ENCODE results near the gene WWC2.
A peak's percentile ranks its signal among the peaks of the same experiment; 100 is the strongest.

Gene WWC2

DNA sequence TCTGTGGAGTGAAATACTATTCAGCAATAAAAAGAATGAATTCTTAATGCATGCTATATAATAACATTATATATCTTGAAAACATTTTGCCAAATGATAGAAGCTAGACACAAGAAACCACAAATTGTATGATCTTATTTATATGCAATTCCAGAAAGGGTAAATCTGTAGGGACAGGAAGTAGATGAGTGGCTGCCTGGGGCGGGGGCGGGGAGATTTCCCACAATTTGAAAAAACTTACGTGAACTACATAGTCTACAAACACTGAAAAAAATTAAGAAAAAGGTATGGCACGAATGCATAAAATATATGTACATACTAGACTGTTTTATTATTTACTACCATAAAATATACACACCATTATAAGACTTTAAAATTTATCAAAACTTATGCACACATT lies 81.6 kb downstream of the WWC2 start:
- TF ChIP-seq EGR1 (IDR thresholded peaks at IDR 0.05): no peak
- TF ChIP-seq CREB1 (IDR thresholded peaks at IDR 0.05; ENCODE audit: low read depth): no peak
- no peak for TF ChIP-seq NFIC (IDR thresholded peaks at IDR 0.05)
- no peak for TF ChIP-seq YY1 (IDR thresholded peaks at IDR 0.05; ENCODE audit: low read depth)
- no peak for TF ChIP-seq FOXM1 (IDR thresholded peaks at IDR 0.05; ENCODE audit: borderline replicate concordance, low read depth)
- TF ChIP-seq ZBTB7A (IDR thresholded peaks at IDR 0.05; ENCODE audit: low read depth): no peak
- TF ChIP-seq, protein P1, sequence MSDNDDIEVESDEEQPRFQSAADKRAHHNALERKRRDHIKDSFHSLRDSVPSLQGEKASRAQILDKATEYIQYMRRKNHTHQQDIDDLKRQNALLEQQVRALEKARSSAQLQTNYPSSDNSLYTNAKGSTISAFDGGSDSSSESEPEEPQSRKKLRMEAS (IDR thresholded peaks at IDR 0.05): no peak
- TF ChIP-seq, protein P2, sequence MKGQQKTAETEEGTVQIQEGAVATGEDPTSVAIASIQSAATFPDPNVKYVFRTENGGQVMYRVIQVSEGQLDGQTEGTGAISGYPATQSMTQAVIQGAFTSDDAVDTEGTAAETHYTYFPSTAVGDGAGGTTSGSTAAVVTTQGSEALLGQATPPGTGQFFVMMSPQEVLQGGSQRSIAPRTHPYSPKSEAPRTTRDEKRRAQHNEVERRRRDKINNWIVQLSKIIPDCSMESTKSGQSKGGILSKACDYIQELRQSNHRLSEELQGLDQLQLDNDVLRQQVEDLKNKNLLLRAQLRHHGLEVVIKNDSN (IDR thresholded peaks at IDR 0.05): no peak
- TF ChIP-seq TEAD4 (IDR thresholded peaks at IDR 0.05): no peak
- no peak for TF ChIP-seq TCF12 (IDR thresholded peaks at IDR 0.05; ENCODE audit: low read depth)
- TF ChIP-seq TAF1 (IDR thresholded peaks at IDR 0.05; ENCODE audit: low read depth): no peak

DNA sequence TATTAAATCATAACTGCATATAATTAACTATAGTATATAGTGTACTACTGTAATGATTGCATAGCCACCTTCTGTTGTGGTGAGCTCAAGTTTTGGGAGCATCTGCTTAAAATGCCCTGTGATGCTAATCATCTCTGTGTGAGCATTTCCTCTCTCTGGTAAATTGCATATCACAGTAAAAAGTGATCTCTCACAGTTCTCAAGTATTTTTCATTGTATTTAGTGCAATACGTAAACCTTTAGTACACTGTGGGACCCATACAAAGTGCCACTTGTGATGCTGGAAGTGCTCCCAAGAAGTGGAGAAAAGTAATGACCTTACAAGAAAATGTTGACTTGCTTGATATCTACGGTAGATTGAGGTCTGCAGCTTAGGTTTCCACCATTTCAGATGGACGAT lies 82.0 kb downstream of the WWC2 start:
- TF ChIP-seq TCF12 (IDR thresholded peaks at IDR 0.05; ENCODE audit: low read depth): no peak
- TF ChIP-seq, protein P1 (IDR thresholded peaks at IDR 0.05): no peak
- TF ChIP-seq TEAD4 (IDR thresholded peaks at IDR 0.05): no peak
- TF ChIP-seq TAF1 (IDR thresholded peaks at IDR 0.05; ENCODE audit: low read depth): no peak
- TF ChIP-seq CREB1 (IDR thresholded peaks at IDR 0.05; ENCODE audit: low read depth): no peak
- TF ChIP-seq YY1 (IDR thresholded peaks at IDR 0.05; ENCODE audit: low read depth): no peak
- TF ChIP-seq, protein P3, sequence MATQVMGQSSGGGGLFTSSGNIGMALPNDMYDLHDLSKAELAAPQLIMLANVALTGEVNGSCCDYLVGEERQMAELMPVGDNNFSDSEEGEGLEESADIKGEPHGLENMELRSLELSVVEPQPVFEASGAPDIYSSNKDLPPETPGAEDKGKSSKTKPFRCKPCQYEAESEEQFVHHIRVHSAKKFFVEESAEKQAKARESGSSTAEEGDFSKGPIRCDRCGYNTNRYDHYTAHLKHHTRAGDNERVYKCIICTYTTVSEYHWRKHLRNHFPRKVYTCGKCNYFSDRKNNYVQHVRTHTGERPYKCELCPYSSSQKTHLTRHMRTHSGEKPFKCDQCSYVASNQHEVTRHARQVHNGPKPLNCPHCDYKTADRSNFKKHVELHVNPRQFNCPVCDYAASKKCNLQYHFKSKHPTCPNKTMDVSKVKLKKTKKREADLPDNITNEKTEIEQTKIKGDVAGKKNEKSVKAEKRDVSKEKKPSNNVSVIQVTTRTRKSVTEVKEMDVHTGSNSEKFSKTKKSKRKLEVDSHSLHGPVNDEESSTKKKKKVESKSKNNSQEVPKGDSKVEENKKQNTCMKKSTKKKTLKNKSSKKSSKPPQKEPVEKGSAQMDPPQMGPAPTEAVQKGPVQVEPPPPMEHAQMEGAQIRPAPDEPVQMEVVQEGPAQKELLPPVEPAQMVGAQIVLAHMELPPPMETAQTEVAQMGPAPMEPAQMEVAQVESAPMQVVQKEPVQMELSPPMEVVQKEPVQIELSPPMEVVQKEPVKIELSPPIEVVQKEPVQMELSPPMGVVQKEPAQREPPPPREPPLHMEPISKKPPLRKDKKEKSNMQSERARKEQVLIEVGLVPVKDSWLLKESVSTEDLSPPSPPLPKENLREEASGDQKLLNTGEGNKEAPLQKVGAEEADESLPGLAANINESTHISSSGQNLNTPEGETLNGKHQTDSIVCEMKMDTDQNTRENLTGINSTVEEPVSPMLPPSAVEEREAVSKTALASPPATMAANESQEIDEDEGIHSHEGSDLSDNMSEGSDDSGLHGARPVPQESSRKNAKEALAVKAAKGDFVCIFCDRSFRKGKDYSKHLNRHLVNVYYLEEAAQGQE (IDR thresholded peaks at IDR 0.05; ENCODE audit: low read depth): no peak
- no peak for TF ChIP-seq FOXM1 (IDR thresholded peaks at IDR 0.05; ENCODE audit: borderline replicate concordance, low read depth)
- TF ChIP-seq, protein P2 (IDR thresholded peaks at IDR 0.05): no peak
- no peak for TF ChIP-seq EGR1 (IDR thresholded peaks at IDR 0.05)
- TF ChIP-seq ZBTB7A (IDR thresholded peaks at IDR 0.05; ENCODE audit: low read depth): no peak
- no peak for TF ChIP-seq NFIC (IDR thresholded peaks at IDR 0.05)
- TF ChIP-seq CEBPB (IDR thresholded peaks at IDR 0.05): no peak
- TF ChIP-seq RAD21 (IDR thresholded peaks at IDR 0.05; ENCODE audit: low read depth): no peak
- no peak for TF ChIP-seq EP300 (IDR thresholded peaks at IDR 0.05; ENCODE audit: borderline replicate concordance)

DNA sequence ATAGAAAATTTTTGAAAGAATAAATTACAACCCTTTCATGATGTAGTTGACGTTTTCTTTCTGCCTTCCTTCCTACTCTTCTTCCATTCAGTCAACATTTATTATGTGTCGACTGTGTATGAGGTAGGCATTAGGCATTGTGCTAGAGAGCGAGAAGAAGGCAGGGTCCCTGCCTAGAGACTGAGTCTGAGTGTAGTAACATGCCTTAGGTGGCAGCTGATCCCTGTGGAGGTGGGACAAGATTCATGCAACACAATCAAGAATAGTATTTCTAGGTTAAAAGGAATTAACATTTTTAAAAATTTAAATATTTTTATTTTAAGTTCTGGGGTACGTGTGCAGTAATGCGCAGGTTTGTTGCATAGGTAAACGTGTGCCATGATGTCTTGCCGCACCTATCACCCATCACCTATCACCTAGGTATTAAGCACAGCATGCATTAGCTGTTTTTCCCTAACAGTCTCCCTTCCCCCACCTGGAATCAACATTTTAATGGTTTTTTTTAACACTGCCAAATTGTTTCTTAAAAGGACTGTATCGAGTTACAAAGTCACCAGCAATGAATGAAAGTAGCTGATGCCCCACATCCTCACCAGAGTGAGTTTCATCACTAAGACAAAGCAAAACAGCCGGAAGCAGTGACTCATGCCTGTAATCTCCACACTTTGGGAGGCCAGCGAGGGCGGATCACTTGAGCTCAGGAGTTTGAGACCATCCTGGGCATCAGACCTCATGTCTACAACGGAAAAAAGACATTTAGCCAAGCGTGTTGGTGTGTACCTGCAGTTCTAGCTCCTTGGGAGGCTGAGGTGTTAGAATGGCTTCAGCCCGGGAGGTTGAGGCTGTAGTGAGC lies 84.0 kb downstream of the WWC2 start:
- TF ChIP-seq TCF12 (IDR thresholded peaks at IDR 0.05; ENCODE audit: low read depth) (peak; percentile 89), EP300 (IDR thresholded peaks at IDR 0.05; ENCODE audit: borderline replicate concordance) (peak; percentile 87), FOXM1 (IDR thresholded peaks at IDR 0.05; ENCODE audit: borderline replicate concordance, low read depth) (peak; percentile 35; the same call in 1 of the 2 replicates), RAD21 (IDR thresholded peaks at IDR 0.05; ENCODE audit: low read depth) (peak; percentile 26), CREB1 (IDR thresholded peaks at IDR 0.05; ENCODE audit: low read depth) (no peak), YY1 (IDR thresholded peaks at IDR 0.05; ENCODE audit: low read depth) (no peak), EGR1 (IDR thresholded peaks at IDR 0.05) (no peak), NFIC (IDR thresholded peaks at IDR 0.05) (peak; percentile 86), CEBPB (IDR thresholded peaks at IDR 0.05) (peak; percentile 90), ZBTB7A (IDR thresholded peaks at IDR 0.05; ENCODE audit: low read depth) (no peak), TEAD4 (IDR thresholded peaks at IDR 0.05) (peak; percentile 81), TAF1 (IDR thresholded peaks at IDR 0.05; ENCODE audit: low read depth) (no peak)
- TF ChIP-seq, protein P3 (IDR thresholded peaks at IDR 0.05; ENCODE audit: low read depth): no peak
- TF ChIP-seq, protein P1 (IDR thresholded peaks at IDR 0.05): peak; percentile 52
- TF ChIP-seq, protein P2 (IDR thresholded peaks at IDR 0.05): no peak

DNA sequence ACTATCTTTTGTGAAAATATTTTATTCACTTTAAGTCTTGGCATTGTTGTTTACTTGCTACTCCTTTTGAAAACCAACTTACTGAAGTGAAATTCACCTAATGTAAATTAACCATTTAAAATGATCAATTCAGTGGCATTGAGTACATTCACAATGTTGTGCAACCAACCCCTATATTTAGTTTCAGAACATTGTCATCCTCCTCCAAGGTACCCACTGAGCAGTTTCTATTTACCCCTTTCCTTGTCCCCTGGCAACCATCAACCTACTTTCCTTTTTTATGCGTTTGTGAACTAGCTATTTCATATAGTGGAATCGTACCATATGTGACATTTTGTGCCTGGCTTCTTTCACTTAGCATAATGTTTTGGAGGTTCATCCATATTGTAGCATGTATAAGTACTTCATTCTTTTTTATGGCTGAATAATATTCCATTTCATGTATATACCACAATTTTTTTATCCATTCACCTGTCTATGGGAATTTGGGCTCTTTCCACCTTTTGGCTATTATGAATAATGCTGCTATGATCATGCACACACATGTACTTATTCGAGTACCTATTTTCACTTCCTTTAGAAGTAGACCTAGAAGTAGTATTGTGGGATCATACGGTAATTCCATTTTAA lies 85.0 kb downstream of the WWC2 start:
- TF ChIP-seq ZBTB7A (IDR thresholded peaks at IDR 0.05; ENCODE audit: low read depth) (no peak), EP300 (IDR thresholded peaks at IDR 0.05; ENCODE audit: borderline replicate concordance) (no peak), CREB1 (IDR thresholded peaks at IDR 0.05; ENCODE audit: low read depth) (no peak), TEAD4 (IDR thresholded peaks at IDR 0.05) (no peak), YY1 (IDR thresholded peaks at IDR 0.05; ENCODE audit: low read depth) (no peak), FOXM1 (IDR thresholded peaks at IDR 0.05; ENCODE audit: borderline replicate concordance, low read depth) (no peak)

Measured in Ishikawa (cell line).